ENCODE data around the gene AMZ2. TPM values are rescaled to one million over a fixed set of nuclear protein-coding genes. Genes with fewer than 3 reads are reported as not detected.

AMZ2 gene
- total RNA-seq, 1 experiment from 2014 or later: 180 TPM

DNA sequence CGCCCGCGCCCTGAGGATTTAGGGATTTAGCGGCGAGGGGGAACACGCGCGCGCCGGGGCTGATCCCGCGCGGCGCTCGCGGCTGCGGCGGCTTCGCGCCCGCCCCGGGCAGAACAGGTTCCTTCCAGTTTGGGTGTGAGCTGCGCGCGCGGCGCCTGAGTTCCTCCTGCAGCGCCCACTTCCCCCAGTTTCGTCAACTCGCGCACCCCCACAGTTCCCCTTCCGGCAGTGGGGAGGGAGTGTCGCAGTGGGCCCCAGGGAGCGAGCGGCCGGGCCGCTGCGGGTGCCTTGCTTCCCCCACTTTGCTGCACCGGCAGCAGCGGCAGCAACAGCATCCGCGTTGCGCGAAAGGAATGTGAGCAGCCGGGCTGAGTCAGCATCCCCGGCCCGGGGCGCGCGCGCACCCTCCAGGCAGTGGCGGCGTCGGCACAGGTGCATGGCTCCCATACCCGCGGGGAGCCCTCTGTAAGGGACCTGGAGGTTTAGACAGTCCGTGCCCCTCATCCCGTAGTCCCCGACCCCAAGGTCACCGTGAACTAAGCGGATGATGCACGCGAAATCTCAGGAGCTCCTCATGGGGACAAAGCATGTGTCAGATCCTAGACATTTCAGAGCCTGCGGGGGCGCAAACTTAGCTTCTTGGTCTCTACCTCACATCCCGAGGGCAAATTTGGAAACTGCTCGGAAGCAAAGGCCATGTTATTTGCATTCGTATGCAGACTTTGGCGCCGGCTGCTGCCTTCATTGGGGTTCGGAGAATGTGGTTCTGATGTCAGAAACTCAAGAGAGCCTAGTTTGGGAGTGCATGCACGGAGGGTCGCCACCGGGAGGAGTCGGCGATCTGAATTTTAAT, 44.2 kb downstream of the AMZ2 start:
- DNase-seq (ENCODE audit: low spot score): peak; percentile 58

DNA sequence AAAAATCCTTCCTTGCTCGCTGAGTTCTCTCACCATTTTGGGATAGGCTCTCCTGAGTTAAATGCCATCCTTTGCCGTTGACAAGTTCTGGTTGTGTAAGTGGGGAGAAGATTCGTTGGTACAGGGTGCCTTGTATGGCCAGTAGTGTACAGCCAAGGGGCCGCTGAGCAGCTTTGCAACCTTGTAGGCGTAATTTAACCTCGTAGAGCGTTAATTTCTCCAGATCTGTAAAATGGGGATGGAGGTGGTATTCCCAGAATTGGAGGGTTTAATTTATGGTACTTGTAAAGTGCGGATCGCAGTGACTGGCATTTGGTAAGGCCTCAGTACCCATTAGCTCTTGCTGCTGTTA, 44.8 kb downstream of the AMZ2 start:
- no peak for DNase-seq (ENCODE audit: low spot score)

DNA sequence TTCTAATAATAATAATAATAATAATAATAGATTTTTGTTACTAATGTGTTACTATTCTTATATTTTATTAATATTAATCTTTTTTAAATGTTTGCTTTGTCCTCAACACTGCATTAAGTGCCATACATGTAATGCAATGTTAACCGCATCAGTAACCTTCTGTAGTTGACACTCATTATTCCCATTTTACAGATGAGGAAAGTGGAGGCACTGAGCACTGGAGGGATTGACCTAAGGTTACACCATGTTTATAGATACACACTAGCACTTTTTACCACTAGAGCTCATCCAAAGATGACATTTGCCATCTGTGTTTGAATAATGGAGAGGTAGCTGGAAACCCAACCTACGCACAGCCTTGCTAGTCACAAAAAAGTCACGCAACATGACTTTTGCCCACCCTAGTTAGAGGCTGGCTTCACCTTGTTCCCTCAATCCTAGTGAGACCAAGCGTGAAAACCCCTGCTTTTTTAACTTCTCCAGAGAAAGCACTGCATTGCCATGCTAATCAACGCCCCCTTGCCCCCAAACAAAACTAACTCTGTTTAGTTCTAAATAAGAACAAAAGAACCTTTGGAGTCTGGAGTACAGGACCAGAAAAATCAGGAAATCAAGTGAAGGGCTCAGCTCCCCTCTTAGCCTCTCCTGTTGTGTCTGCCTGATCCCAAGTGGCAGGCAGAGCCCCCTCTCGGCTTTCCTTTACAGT, 45.8 kb downstream of the AMZ2 start:
- DNase-seq (ENCODE audit: low spot score): no peak

DNA sequence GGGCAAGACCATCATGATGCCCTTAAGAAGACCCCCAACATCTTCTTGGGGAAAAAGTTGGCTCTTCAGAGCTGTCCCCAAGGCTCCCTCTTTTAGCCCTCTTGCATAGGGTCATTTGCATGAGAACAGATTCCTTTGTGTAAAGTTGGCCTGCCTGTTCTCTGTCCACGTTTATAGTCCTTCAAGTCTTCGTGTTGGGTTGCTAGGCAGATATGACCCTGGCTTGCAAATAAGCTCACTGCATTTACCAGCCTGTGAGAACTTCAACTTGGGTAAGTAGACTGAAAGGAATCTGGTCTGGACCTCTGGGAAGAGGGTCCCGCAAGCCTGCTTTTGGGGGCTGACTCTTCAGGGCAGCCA, 46.3 kb downstream of the AMZ2 start:
- DNase-seq (ENCODE audit: low spot score): no peak

DNA sequence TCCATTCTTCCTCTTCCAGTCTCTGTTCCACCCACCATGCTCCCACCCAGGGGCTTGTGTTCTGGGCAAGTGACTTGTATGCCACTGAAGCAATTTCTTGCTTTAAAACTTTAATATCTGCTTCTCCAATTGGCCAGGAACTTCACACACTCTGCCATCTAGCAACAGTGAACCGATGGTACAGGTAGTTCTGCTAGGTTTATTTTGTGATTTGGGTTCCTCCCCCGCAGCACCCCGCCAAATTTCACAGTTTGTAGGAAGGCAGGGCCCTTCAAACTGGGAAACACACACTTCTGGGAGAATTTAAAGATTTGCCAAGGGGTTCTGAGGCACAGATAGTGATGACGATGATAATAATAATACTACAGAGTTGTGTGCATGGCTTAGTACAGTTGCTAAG, 46.8 kb downstream of the AMZ2 start:
- no peak for DNase-seq (ENCODE audit: low spot score)

DNA sequence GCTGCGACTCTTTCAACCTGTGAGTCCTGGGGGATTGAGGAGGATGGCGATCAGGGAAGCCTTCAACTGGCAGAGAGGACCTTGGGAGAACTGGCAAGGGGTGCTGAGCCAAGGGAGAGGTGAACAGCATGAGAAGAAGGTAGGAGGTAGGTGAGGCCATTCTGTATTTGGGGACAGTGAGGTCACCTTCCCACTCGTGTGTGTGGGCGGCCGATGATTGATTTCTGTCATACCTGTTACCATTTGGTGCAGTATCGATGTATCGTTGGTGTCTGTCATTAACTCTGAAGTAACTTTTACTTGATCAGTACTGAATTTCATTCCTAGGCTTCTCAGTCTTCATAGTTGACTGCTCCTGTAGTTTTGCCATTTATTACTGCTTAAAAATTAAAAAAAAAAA, 47.2 kb downstream of the AMZ2 start:
- no peak for DNase-seq (ENCODE audit: low spot score)

DNA sequence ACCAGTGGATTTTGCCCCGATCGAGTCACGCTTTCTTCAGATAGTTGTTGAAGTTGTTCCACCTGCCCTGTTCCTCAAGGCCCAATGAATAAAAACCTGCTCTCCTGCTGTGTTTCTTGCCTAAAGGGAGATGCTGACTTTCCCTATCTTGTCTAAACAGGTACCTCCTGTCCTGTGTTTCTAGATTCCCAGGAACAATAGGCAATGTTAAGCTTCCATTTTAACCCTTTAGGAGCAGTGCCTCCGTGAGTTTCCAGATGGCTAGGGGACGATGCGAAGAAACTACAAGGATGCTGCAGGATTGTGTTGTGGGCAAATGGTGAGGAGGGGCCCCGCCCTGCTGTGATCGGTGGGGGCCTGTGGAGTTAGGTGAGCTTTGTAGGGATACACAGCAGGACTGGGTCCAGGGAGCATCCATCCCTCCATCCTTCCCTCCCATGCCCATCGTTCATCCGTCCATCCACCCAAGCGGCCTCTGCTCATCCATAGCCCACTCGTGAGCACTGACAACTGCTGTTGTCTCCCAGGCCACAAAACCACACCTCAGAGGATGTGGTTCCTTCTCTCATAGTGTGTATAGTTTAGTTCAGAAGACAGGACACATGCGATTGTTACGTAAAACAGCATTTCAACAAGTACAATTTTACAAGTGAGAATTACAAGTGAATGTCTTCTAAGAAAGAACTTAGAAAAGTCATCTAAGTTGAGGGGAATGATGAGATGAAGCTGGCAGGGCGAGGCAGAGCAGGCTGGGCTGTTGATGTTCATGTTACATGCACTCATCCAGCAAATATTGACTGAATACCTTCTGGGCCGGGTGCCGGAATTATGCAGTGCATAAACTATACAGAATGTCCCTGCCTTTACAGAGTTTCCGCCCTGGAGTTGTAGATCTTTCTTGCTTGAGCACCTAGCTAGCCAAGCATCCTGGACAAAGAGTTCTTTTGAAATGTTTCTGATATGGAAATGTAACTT, 48.7 kb downstream of the AMZ2 start:
- no peak for DNase-seq (ENCODE audit: low spot score)

DNA sequence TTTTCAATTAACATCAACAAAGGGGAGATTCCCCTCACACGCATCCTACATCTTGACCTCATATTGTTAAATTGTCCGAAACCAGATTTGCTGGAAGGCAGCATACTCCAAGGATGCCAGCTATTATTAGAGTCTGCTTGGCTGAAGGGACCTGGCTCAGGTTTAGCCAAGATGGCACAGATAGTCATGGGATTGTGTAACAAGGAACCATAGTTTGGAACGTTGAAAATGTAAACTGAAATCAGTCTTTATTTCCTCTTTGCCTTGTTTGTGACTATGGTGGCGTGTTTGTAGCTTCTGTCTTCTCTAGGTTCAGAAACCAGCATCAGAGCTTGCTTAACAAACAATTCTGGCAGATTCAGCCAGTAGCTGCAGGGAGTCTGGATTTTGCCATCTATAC, 49.4 kb downstream of the AMZ2 start:
- DNase-seq (ENCODE audit: low spot score): no peak

DNA sequence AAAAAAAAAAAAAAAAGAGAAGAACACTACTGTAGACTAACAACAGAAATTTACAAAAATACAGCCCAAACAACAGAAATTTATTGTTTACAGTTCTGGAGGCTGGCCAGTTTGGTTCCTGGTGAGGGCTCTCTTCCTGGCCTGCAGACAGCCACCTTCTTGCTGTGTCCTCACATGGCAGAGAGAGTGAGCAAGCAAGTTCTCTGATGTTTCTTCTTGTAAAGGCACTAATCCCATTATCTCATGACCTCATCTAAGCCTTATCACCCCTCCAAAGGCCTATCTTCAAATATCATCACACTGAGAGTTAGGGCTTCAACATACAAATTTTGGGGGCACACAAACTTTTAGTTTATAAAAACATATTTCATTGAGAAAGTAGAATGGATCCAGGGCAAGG, 50.8 kb downstream of the AMZ2 start:
- no peak for DNase-seq (ENCODE audit: low spot score)

DNA sequence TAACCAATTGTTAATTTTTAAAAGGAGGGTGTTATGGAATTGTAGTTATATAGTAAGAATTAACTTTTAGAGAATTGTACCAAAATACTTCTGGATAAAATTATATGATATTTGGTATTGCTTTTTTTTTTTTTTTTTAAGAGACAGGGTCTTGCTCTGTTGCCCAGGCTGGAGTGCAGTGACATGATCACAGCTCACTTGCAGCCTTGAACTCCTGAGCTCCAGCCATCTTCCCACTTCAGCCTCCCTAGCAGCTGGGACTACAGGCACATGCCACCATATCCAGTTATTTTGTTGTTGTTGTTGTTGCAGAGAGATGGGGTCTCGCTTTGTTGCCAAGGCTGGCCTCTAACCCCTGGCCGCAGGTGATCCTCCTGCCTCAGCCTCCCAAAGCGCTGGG, 52.0 kb downstream of the AMZ2 start:
- DNase-seq (ENCODE audit: low spot score): no peak

DNA sequence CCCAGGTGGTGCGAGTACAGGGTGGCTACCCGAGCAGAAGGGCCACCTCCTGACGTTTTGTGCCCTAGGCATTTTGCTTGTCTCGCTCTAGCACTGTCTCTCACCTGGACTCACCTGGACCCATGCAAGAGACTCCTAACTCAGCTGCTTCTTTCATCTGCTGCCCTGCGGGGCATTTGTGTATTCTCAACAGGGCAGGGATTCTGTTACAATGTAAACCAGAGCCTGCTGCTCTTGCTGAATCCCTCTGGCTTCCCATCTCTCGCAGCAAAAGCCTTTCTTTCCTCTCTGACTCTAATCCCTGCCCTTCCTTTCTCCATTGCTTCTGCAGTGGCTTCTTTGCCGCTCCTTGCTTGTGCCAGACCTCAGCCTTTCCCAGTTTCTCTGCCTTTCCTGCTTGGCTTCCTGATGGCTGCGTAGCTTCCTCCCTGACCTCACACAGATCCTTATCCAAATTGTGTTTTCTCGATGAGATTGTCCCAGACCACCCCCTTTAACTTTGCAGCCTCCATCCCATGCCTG, 53.7 kb downstream of the AMZ2 start:
- no peak for DNase-seq (ENCODE audit: low spot score)

DNA sequence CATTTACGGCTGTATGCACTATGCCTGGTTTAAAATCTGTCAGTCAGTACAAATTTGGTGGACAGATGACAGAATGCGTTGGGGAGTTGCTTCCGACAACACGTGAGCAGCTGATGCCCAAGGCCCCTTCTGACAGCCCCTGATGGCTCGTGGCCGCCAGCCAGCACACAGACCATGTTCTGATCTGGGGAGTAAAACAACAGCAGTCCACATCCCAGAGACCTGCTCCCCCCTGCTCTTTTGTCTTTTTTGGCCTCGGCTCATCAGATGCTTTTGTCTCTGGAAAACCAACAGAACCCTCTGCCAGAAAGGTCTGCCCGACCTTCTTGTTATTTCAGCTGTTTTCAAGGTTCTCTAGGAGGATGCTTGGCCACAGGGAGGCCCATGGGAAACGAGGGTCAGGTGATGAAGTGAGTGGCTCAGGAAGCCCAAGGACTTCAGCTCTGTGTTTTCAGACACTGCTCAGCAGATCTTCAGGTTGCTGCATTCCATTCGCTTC, 54.3 kb downstream of the AMZ2 start:
- DNase-seq (ENCODE audit: low spot score): no peak

DNA sequence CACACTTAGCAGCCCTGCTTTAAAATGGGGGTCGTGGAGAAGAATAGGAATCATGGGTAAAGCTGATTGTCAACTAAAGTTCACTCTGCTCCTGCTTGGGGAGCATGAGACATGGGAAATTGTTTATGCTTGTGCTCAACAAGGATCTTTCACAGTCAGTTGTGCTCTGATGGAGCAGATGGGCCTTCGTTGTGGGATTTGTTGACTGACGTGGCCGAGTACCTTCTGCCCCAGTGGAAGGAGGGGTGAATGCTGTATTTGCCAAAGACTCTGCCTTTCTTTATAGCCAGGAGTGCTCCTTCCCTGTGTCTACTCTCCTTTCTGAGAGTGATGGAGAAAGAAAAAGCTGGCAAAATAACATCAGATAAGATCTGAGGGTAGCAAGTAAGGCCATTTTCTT, 54.8 kb downstream of the AMZ2 start:
- DNase-seq (ENCODE audit: low spot score): no peak

DNA sequence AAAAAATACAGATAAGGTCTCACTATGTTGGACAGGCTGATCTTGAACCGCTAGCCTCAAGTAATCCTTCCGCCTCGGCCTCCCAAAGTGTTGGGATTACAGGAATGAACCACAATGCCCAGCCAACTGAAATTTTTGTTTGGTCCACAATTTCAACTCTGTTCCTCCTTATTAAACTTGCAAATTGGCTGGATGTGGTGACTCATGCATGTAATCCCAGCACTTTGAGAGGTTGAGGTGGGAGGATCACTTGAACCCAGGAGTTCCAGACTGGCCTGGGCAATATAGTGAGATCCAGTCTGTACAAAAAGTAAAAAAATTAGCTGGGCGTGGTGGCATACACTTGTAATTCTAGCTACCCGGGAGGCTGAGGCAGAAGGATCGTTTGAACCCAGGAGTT, 56.9 kb downstream of the AMZ2 start:
- DNase-seq (ENCODE audit: low spot score): no peak

DNA sequence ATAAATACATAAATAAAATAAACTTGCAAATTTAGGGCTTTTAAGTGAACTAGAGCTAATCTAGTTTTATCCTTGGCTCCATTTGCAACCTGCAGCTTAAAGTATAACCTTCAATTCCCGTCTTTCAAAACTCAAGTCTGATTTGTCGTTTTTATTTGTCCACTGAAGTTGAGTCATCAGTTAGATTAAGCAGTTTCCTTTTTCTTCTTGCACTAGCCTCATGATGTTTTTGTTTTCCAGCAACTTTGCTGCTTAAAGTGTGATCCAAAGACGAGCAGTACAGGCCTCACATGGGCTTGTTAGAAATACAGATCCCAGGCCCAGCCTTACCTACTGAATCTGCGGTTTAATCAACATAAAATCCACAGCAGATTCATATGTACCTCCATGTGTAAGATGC, 57.3 kb downstream of the AMZ2 start:
- DNase-seq (ENCODE audit: low spot score): no peak

Other genes starting within 250 kb of the AMZ2 start
- gene KPNA2, start 212.3 kb upstream of the AMZ2 start, total RNA-seq (2014; rRNA removed; shearing (Covaris generic)): 394 and 483 TPM in 2 replicates
- gene SLC16A6, start 43.1 kb downstream of the AMZ2 start, total RNA-seq (2014; rRNA removed; shearing (Covaris generic)): 1.2 and 2.7 TPM in 2 replicates
- 1.3 and 5.9 TPM in 2 replicates for gene ARSG, start 43.5 kb downstream of the AMZ2 start, total RNA-seq (2014; rRNA removed; shearing (Covaris generic))
- 66.0 and 70.8 TPM in 2 replicates for gene WIPI1, start 209.5 kb downstream of the AMZ2 start, total RNA-seq (2014; rRNA removed; shearing (Covaris generic))